Hindlimb muscle (tissue), 1 donor: ENCODE results near the gene FDXR. TPM values are rescaled to one million over a fixed set of nuclear protein-coding genes. Genes with fewer than 3 reads are reported as not detected.
A peak's percentile ranks its signal among the peaks of the same experiment; 100 is the strongest.

ENCODE experiments used
- DNase-seq: peaks from one replicate; pipeline ENCODE4 v3.0.0-alpha.2; 2013
- polyA plus RNA-seq: library from polyadenylated mRNA; unstranded; fragments of 120-200 nt; gene quantifications from one replicate; pipeline ENCODE4 v1.2.1, GENCODE V29; 2013; ENCODE audit not compliant: insufficient read length

The FDXR gene
- polyA plus RNA-seq, 1 donor = 2.5 TPM

GRCh38 chr17:74831444-74832146 is 41.2 kb downstream of the FDXR start:
- DNase-seq = no peak

- no peak for DNase-seq
Measured at GRCh38 chr17:74830861-74831260, 41.9 kb downstream of the FDXR start.

GRCh38 chr17:74827800-74828199 is 45.0 kb downstream of the FDXR start:
- DNase-seq = no peak

- DNase-seq = no peak
Measured at GRCh38 chr17:74825952-74826719, 46.7 kb downstream of the FDXR start.

GRCh38 chr17:74824961-74825627 is 47.7 kb downstream of the FDXR start:
- DNase-seq = no peak

GRCh38 chr17:74822939-74823367 is 49.8 kb downstream of the FDXR start:
- DNase-seq = peak; percentile 31

- no peak for DNase-seq
Measured at GRCh38 chr17:74822335-74822938, 50.4 kb downstream of the FDXR start.

- no peak for DNase-seq
Measured at GRCh38 chr17:74821655-74822334, 51.0 kb downstream of the FDXR start.

GRCh38 chr17:74819801-74820436 is 52.9 kb downstream of the FDXR start:
- DNase-seq = no peak

- DNase-seq = no peak
Measured at GRCh38 chr17:74818291-74818938, 54.4 kb downstream of the FDXR start.

GRCh38 chr17:74816905-74817620 is 55.7 kb downstream of the FDXR start:
- DNase-seq = no peak

GRCh38 chr17:74815550-74816370 is 57.0 kb downstream of the FDXR start:
- no peak for DNase-seq

- DNase-seq = no peak
Measured at GRCh38 chr17:74815067-74815466, 57.7 kb downstream of the FDXR start.

GRCh38 chr17:74814453-74814852 is 58.3 kb downstream of the FDXR start:
- DNase-seq = no peak

Other genes starting within 250 kb of the FDXR start
- 0.10 TPM for gene CD300E, start 249.3 kb downstream of the FDXR start, polyA plus RNA-seq
- gene CD300LF, start 160.1 kb downstream of the FDXR start, polyA plus RNA-seq = 0.18 TPM
- gene RAB37, start 135.7 kb downstream of the FDXR start, polyA plus RNA-seq = 1.2 TPM
- gene NHERF1, start 124.4 kb downstream of the FDXR start, polyA plus RNA-seq = 9.0 TPM
- gene NAT9, start 96.6 kb downstream of the FDXR start, polyA plus RNA-seq = 33.8 TPM
- 0.93 TPM for gene GRIN2C, start 13.1 kb downstream of the FDXR start, polyA plus RNA-seq
- not detected for gene FADS6, start 20.6 kb upstream of the FDXR start, polyA plus RNA-seq
- not detected for gene USH1G, start 50.3 kb upstream of the FDXR start, polyA plus RNA-seq
- not detected for gene OTOP2, start 51.3 kb upstream of the FDXR start, polyA plus RNA-seq
- gene OTOP3, start 62.9 kb upstream of the FDXR start, polyA plus RNA-seq = not detected
- gene HID1, start 99.8 kb upstream of the FDXR start, polyA plus RNA-seq = 7.9 TPM
- gene CDR2L, start 114.6 kb upstream of the FDXR start, polyA plus RNA-seq = 7.1 TPM
- 21.2 TPM for gene MRPL58, start 139.7 kb upstream of the FDXR start, polyA plus RNA-seq
- gene ATP5PD, start 174.0 kb upstream of the FDXR start, polyA plus RNA-seq = 216 TPM
- 25.1 TPM for gene KCTD2, start 174.2 kb upstream of the FDXR start, polyA plus RNA-seq
- 11.2 TPM for gene SLC16A5, start 215.0 kb upstream of the FDXR start, polyA plus RNA-seq
- gene ARMC7, start 237.0 kb upstream of the FDXR start, polyA plus RNA-seq = 8.1 TPM